BE2C (cell line): ENCODE data around the gene MYO1F.

Source experiments
- DNase-seq: peaks from one replicate; pipeline ENCODE4 v3.0.0-alpha.2; 2020
- H3K27me3 ChIP-seq: fragments of 250-450 bp; sonication (Bioruptor Pico); 2 replicates; pipeline ENCODE4 v1.5.1; 2020; ENCODE audit warnings: mild to moderate bottlenecking
- H3K36me3 ChIP-seq: fragments of 250-450 bp; sonication (Bioruptor Pico); 2 replicates; pipeline ENCODE4 v1.5.1; 2020; ENCODE audit warnings: mild to moderate bottlenecking
- H3K4me1 ChIP-seq: fragments of 250-450 bp; sonication (Bioruptor Pico); 2 replicates; pipeline ENCODE4 v1.5.1; 2020
- H3K4me3 ChIP-seq: 2 replicates; pipeline ENCODE4 v1.5.1; 2011; ENCODE audit warnings: low read depth, low read length
- H3K9me3 ChIP-seq: fragments of 250-450 bp; sonication (Bioruptor Pico); 2 replicates; pipeline ENCODE4 v1.5.1; 2020
- TF ChIP-seq, protein P1 (sequence below): IDR thresholded peaks from 2 replicates; pipeline ENCODE4 v1.5.1; 2012; ENCODE audit warnings: mild to moderate bottlenecking, low read depth, low read length

Gene MYO1F

GRCh38 chr19:8478598-8478997, 98.6 kb downstream of the MYO1F start:
- no peaks in the 10 kb centered on the region for H3K4me1 ChIP-seq
- H3K27me3 ChIP-seq = no peaks in the 10 kb centered on the region
- H3K9me3 ChIP-seq = no peaks in the 10 kb centered on the region
- TF ChIP-seq, protein P1, sequence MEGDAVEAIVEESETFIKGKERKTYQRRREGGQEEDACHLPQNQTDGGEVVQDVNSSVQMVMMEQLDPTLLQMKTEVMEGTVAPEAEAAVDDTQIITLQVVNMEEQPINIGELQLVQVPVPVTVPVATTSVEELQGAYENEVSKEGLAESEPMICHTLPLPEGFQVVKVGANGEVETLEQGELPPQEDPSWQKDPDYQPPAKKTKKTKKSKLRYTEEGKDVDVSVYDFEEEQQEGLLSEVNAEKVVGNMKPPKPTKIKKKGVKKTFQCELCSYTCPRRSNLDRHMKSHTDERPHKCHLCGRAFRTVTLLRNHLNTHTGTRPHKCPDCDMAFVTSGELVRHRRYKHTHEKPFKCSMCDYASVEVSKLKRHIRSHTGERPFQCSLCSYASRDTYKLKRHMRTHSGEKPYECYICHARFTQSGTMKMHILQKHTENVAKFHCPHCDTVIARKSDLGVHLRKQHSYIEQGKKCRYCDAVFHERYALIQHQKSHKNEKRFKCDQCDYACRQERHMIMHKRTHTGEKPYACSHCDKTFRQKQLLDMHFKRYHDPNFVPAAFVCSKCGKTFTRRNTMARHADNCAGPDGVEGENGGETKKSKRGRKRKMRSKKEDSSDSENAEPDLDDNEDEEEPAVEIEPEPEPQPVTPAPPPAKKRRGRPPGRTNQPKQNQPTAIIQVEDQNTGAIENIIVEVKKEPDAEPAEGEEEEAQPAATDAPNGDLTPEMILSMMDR = no peak
- DNase-seq = no peak
- H3K4me3 ChIP-seq = no peak overlapping the region
- peaks cover 63% of the 10 kb centered on the region for H3K36me3 ChIP-seq

GRCh38 chr19:8477889-8478288, 99.4 kb downstream of the MYO1F start:
- no peak for DNase-seq
- TF ChIP-seq, protein P1 = no peak
- H3K4me1 ChIP-seq = no peaks in the 10 kb centered on the region
- H3K9me3 ChIP-seq = no peaks in the 10 kb centered on the region
- H3K36me3 ChIP-seq = peaks cover 64% of the 10 kb centered on the region
- no peaks in the 10 kb centered on the region for H3K27me3 ChIP-seq
- H3K4me3 ChIP-seq = no peak overlapping the region

- Histone ChIP-seq H3K27me3 (no peaks in the 10 kb centered on the region), H3K4me3 (no peak overlapping the region), H3K36me3 (peaks cover 70% of the 10 kb centered on the region), H3K9me3 (no peaks in the 10 kb centered on the region), H3K4me1 (no peaks in the 10 kb centered on the region)
- DNase-seq = no peak
- TF ChIP-seq, protein P1 = no peak
Measured at GRCh38 chr19:8476524-8476923, 100.7 kb downstream of the MYO1F start.

- H3K4me1 ChIP-seq = no peaks in the 10 kb centered on the region
- no peak for DNase-seq
- no peaks in the 10 kb centered on the region for H3K27me3 ChIP-seq
- no peaks in the 10 kb centered on the region for H3K9me3 ChIP-seq
- TF ChIP-seq, protein P1 = no peak
- H3K36me3 ChIP-seq = peaks cover 79% of the 10 kb centered on the region
- no peak overlapping the region for H3K4me3 ChIP-seq
Measured at GRCh38 chr19:8475005-8475404, 102.2 kb downstream of the MYO1F start.

DNA sequence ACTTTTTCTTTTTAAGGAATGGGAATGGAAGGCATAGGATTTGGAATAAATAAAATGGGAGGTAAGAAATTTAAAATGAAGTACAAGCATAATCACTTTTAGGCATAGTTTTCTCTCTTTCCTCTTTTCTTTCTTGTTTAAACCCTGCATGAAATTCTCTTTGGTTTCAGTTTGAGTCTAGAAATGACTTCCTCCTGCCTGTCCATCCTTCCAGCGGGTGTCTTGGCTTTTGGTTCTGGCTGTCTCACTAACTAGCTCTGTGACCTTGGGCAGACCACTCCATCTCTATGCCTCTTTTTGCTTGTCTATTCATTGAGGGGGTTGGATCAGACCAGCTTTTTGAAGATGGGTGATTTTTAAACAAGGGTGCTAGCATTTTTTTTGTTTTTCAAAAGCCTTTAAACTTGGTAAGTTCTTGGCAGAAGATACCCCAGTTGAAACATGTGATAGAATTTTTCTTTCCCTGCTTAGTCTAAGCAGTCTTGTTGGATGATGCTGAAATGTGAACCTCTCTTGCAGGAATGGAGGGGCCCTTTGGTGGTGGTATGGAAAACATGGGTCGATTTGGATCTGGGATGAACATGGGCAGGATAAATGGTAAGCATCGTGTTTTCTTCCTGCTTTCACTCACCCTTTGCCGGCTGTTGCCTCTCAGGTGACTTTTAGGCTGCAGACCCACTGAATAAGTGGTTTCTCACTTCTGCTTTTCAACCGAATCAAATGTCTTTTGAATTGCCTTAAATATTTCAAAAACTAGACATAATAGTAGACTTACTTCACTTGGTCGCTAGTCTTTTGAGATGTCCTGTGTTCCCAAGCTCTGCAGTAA, 103.4 kb downstream of the MYO1F start:
- TF ChIP-seq, protein P1 = no peak
- DNase-seq = no peak
- Histone ChIP-seq H3K36me3 (peaks cover 91% of the 10 kb centered on the region), H3K27me3 (no peaks in the 10 kb centered on the region), H3K9me3 (no peaks in the 10 kb centered on the region), H3K4me3 (no peak overlapping the region), H3K4me1 (peaks cover 3% of the 10 kb centered on the region)
